B cell (primary cell): ENCODE results near the gene CDKN1A. TPM values are rescaled to one million over a fixed set of nuclear protein-coding genes. Genes with fewer than 3 reads are reported as not detected.

Experiments used
- ATAC-seq: fragments of 200-7000 bp; cut with Tn5 transposase; one replicate; pipeline ENCODE4 v1.10.0; 2021; ENCODE audit warnings: low read depth, mild to moderate bottlenecking, moderate number of reproducible peaks, moderate library complexity
- CTCF ChIA-PET: fragments of 350-600 bp; sonication (Branson Sonifier 250); formaldehyde crosslinking; loops from one replicate; lab custom pipeline; 2021; ENCODE audit warnings: antibody characterized with exemption, inconsistent platforms; lab: Charles Lee
- POLR2A ChIA-PET: fragments of 350-600 bp; sonication (Branson Sonifier 250); formaldehyde crosslinking; loops from one replicate; lab custom pipeline; 2021; ENCODE audit warnings: antibody characterized with exemption; lab: Charles Lee
- DNase-seq: peaks from one replicate; pipeline ENCODE4 v3.0.0; 2013
- H2AFZ ChIP-seq: 2 replicates; pipeline ENCODE4 v1.6.1; 2012; ENCODE audit warnings: mild to moderate bottlenecking, low read depth, low read length; ENCODE audit not compliant: insufficient read depth, poor library complexity, severe bottlenecking
- H3K27ac ChIP-seq, 2 donors: 1 replicate in 1 of 2; 2 replicates in 1 of 2; pipeline ENCODE4 v1.5.1; 2012 to 2013; ENCODE audit warnings: low read length in 2 of 2, mild to moderate bottlenecking in 2 of 2, moderate library complexity in 1 of 2
- H3K27me3 ChIP-seq, 4 experiments: fragments of 200-600 bp in 1 of 4; sonication (generic) in 1 of 4; replicated peaks in 1 of 4; 1 replicate in 2 of 4; 2 replicates in 2 of 4; pipeline versions ENCODE4 v1.6.1 to v1.7.0; 2013 to 2016; ENCODE audit warnings: low read length in 3 of 4, mild to moderate bottlenecking in 2 of 4, mixed read lengths in 1 of 4, moderate library complexity in 1 of 4; ENCODE audit not compliant: insufficient read depth in 4 of 4, control insufficient read depth in 3 of 4; ENCODE audit errors: control extremely low read depth in 1 of 4
- H3K36me3 ChIP-seq, 2 experiments: replicated peaks in 1 of 2; 1 replicate in 1 of 2; 2 replicates in 1 of 2; pipeline versions ENCODE4 v1.6.1 to v1.7.1; 2013; ENCODE audit warnings: low read length in 1 of 2; ENCODE audit not compliant: insufficient read depth in 2 of 2, control insufficient read depth in 1 of 2; ENCODE audit errors: control extremely low read depth in 1 of 2, extremely low read depth in 1 of 2
- H3K4me1 ChIP-seq, 2 donors: fragments of 200-600 bp in 1 of 2; sonication (generic) in 1 of 2; 1 replicate in 1 of 2; 2 replicates in 1 of 2; pipeline versions ENCODE4 v1.5.1 to v1.6.1; 2013 to 2017; ENCODE audit warnings: low read length in 2 of 2; ENCODE audit not compliant: control insufficient read depth in 2 of 2, insufficient read depth in 2 of 2
- H3K4me2 ChIP-seq: replicated peaks from 2 replicates; pipeline ENCODE3; 2012; ENCODE audit warnings: mild to moderate bottlenecking, low read depth, low read length; ENCODE audit not compliant: poor library complexity, severe bottlenecking
- H3K4me3 ChIP-seq, 5 experiments: fragments of 200-600 bp in 1 of 5; sonication (generic) in 1 of 5; 1 replicate in 3 of 5; 2 replicates in 2 of 5; pipeline versions ENCODE4 v1.5.1 to v1.7.0; 2011 to 2016; ENCODE audit warnings: low read length in 4 of 5, mild to moderate bottlenecking in 4 of 5, low read depth in 2 of 5, control low read depth in 1 of 5, moderate library complexity in 1 of 5; ENCODE audit not compliant: insufficient read depth in 1 of 5; ENCODE audit errors: control extremely low read depth in 1 of 5, extremely low read depth in 1 of 5
- H3K79me2 ChIP-seq: fragments of 200-600 bp; sonication (generic); one replicate; pipeline ENCODE4 v1.6.0; 2016; ENCODE audit warnings: low read length; ENCODE audit not compliant: control insufficient read depth, insufficient read depth
- H3K9ac ChIP-seq: fragments of 200-600 bp; sonication (generic); 2 replicates; pipeline ENCODE4 v1.6.1; 2017; ENCODE audit warnings: mild to moderate bottlenecking, low read length, moderate library complexity
- H3K9me3 ChIP-seq, 3 donors: one replicate each; pipeline versions ENCODE4 v1.6.1 to v1.7.1; 2013; ENCODE audit warnings: low read length in 2 of 3; ENCODE audit not compliant: control insufficient read depth in 2 of 3, insufficient read depth in 1 of 3; ENCODE audit errors: control extremely low read depth in 1 of 3
- H4K20me1 ChIP-seq: 2 replicates; pipeline ENCODE4 v1.6.0; 2012; ENCODE audit warnings: mild to moderate bottlenecking, low read length; ENCODE audit not compliant: insufficient read depth, control insufficient read depth, poor library complexity, severe bottlenecking
- H3K27ac Mint-ChIP-seq: one replicate; pipeline ENCODE4 v1.8.0; 2021; ENCODE audit warnings: mixed read lengths
- H3K27me3 Mint-ChIP-seq: one replicate; pipeline ENCODE4 v1.8.0; 2021; ENCODE audit warnings: mixed read lengths
- H3K4me1 Mint-ChIP-seq: one replicate; pipeline ENCODE4 v1.8.0; 2021; ENCODE audit warnings: mixed read lengths
- H3K4me3 Mint-ChIP-seq: one replicate; pipeline ENCODE4 v1.8.0; 2021; ENCODE audit warnings: mixed read lengths
- H3K9me3 Mint-ChIP-seq: one replicate; pipeline ENCODE4 v1.8.0; 2022; ENCODE audit warnings: mixed read lengths; ENCODE audit not compliant: insufficient read depth
- CTCF ChIP-seq: fragments of 200-600 bp; IDR thresholded peaks from one replicate; pipeline ENCODE4 v1.8.0; 2022; ENCODE audit warnings: antibody characterized with exemption, mild to moderate bottlenecking
- EZH2 ChIP-seq: IDR thresholded peaks from 2 replicates; pipeline ENCODE4 v1.6.1; 2012; ENCODE audit warnings: borderline replicate concordance, low read depth, mild to moderate bottlenecking, moderate library complexity, low read length; ENCODE audit not compliant: insufficient read depth, poor library complexity, severe bottlenecking
- WGBS: methylation state at CpG from one replicate; pipeline ENCODE4 v1.1.5; 2013; ENCODE audit warnings: missing lambda C conversion rate; ENCODE audit not compliant: insufficient coverage; 5-methylcytosine and 5-hydroxymethylcytosine counted together
- intact Hi-C: fragments of 100-400 bp; cut with micrococcal nuclease; formaldehyde crosslinking; loops from one replicate; pipeline ENCODE4 v1.10.0; 2022
- polyA plus RNA-seq: library from polyadenylated mRNA; depleted of rRNA; stranded (reverse); fragments of >200 nt; gene quantifications from 2 replicates; pipeline ENCODE4 v1.2.3, GENCODE V29; 2012
- total RNA-seq, 2 donors: library from RNA; stranded (reverse); fragments of 120-200 nt in 1 of 2; gene quantifications; 1 replicate in 1 of 2; 2 replicates in 1 of 2; pipeline versions ENCODE4 v1.2.3 to v1.2.4, GENCODE V29; 2013 to 2022

CDKN1A gene
- total and polyA plus RNA-seq, 2 donors (not counting 1 experiment from before 2014, with no cell fraction given): 45.5 to 352 TPM

- H3K9ac ChIP-seq: no peak overlapping the region
- peaks cover 40% of the 10 kb centered on the region for H3K4me1 Mint-ChIP-seq
- ATAC-seq (no peak), DNase-seq (no peak)
- H3K27me3 ChIP-seq: peaks cover 0 to 7% (median 2%) of the 10 kb centered on the region in 4 experiments
- H3K4me1 ChIP-seq: peaks cover 28 to 33% of the 10 kb centered on the region in 2 donors
- no peak overlapping the region for H3K4me3 Mint-ChIP-seq
- no peaks in the 10 kb centered on the region for H3K9me3 Mint-ChIP-seq
- TF ChIP-seq CTCF (no peak), EZH2 (no peak)
- no peak overlapping the region for H3K4me3 ChIP-seq
- H3K27ac Mint-ChIP-seq: no peak overlapping the region
- POLR2A ChIA-PET: interaction anchor here (0.6 to 1.1 kb wide), 2 partner anchors 10 to 11 kb away, joined by 3 read pairs; no protein-coding TSS in a partner anchor
- no peaks in the 10 kb centered on the region for H4K20me1 ChIP-seq
- CTCF ChIA-PET: interaction anchor here (0.7 to 1.6 kb wide), 2 partner anchors 18 to 31 kb away, joined by 4 to 7 read pairs; no protein-coding TSS in a partner anchor
- no peaks in the 10 kb centered on the region for H3K79me2 ChIP-seq
- H3K27me3 Mint-ChIP-seq: peaks cover 24% of the 10 kb centered on the region
- intact Hi-C loops: no loop called here
- no peaks in the 10 kb centered on the region for H3K36me3 ChIP-seq
- H3K4me2 ChIP-seq: no peak overlapping the region
- no peak overlapping the region for H3K27ac ChIP-seq
- H2AFZ ChIP-seq: no peak overlapping the region
- 67% methylated on average over 3 of the region's 6 CpGs for WGBS
- H3K9me3 ChIP-seq: peaks cover 0 to 2% (median 0%) of the 10 kb centered on the region in 3 donors
Observed at GRCh38 chr6:36655085-36655724, 23.3 kb upstream of the CDKN1A start.

- Histone ChIP-seq H3K9ac (no peak overlapping the region), H3K4me2 (no peak overlapping the region), H4K20me1 (no peaks in the 10 kb centered on the region), H3K9me3 (peaks cover 0 to 11% (median 0%) of the 10 kb centered on the region in 3 donors), H3K4me3 (no peak overlapping the region), H2AFZ (no peak overlapping the region), H3K79me2 (no peaks in the 10 kb centered on the region), H3K27ac (no peak overlapping the region), H3K36me3 (no peaks in the 10 kb centered on the region), H3K27me3 (peaks cover 0 to 18% (median 8%) of the 10 kb centered on the region in 4 experiments), H3K4me1 (peaks cover 24 to 32% of the 10 kb centered on the region in 2 donors)
- TF ChIP-seq CTCF (no peak), EZH2 (no peak)
- ChIA-PET CTCF (interaction anchor here (1.6 kb wide), 1 partner anchor 31 kb away, joined by 3 read pairs; no protein-coding TSS in a partner anchor), POLR2A (no interaction called here)
- no peak overlapping the region for H3K4me3 Mint-ChIP-seq
- intact Hi-C loops: no loop called here
- H3K27ac Mint-ChIP-seq: no peak overlapping the region
- 36% methylated on average over 2 of the region's 5 CpGs for WGBS
- ATAC-seq (no peak), DNase-seq (no peak)
- H3K4me1 Mint-ChIP-seq: peaks cover 30% of the 10 kb centered on the region
- peaks cover 24% of the 10 kb centered on the region for H3K27me3 Mint-ChIP-seq
- no peaks in the 10 kb centered on the region for H3K9me3 Mint-ChIP-seq
Observed at GRCh38 chr6:36656441-36656840, 22.1 kb upstream of the CDKN1A start.
